Measurements from ENCODE around the gene C2orf92. TPM values are rescaled to one million over a fixed set of nuclear protein-coding genes. Genes with fewer than 3 reads are reported as not detected.
A peak's percentile ranks its signal among the peaks of the same experiment; 100 is the strongest.

Gene C2orf92
- total RNA-seq, 1 donor from 2014 or later: 16.9 TPM

DNA sequence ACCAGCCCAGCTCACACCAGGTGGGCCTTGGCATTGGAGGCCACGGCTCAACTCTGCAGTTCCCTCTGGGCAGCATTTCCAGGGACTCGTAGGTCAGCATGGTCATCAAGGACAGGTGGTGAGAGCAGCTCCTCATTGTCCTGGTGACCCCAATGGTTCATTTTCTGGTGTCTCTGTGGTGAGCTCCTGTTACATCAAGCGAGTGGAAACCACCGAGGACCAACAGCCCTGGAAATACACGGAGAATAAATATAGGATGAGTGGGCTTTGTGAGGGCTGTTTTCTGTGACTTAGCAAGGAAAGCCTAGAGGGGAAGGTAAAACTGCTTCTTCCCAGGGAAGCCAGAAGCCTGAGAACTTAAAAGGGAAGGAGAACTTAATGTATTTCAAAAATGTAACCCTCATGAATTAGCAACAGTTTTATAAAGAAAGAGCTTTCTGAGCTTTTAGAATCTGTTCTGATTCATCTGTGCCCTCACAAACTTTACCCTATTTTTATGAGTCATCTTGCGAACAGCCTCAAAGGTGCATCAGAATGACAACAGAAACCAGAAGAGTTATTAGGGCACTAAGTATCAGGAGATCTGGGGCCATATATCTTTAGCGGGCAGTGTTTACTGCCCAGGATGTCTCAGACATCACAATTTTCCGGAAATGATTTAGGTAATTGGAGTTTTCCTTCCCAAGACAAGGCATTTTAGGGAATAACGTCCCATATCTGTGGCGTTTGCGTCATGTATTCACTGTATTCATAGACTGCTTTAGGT lies 18.7 kb downstream of the C2orf92 start:
- intact Hi-C loops (cut with micrococcal nuclease): loop anchor here (1.0 kb wide), 1 partner anchor 14 kb away; no protein-coding TSS in a partner anchor
- no peaks in the 10 kb centered on the region for H3K27me3 Mint-ChIP-seq
- H3K4me3 Mint-ChIP-seq: peak overlapping the region; percentile 16
- H3K9me3 Mint-ChIP-seq: no peaks in the 10 kb centered on the region
- DNase-seq: no peak
- peak overlapping the region; percentile 68 for H3K27ac Mint-ChIP-seq
- peaks cover 16% of the 10 kb centered on the region for H3K4me1 Mint-ChIP-seq
- H3K36me3 Mint-ChIP-seq (ENCODE audit: low read depth): no peaks in the 10 kb centered on the region

DNA sequence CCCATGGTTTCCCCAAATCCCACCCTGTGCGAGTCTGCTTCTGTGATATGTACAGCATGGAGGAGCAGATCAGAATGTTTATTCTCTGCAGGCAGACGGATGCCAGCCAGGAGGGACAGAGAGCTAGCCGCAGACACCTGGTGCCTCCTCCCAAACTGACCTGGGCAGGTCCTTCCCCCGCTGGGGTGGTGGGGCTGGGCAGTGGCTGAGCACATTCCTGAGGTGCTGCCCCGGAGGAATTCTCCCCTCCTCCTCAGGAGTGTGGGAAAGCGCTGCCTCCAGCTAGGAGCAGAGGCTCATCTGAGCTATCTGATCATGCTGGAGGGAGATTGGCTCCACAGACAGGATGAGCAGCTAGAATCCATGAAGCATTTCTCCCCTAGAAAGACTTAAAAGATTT lies 21.7 kb downstream of the C2orf92 start:
- Mint-ChIP-seq H3K27me3 (no peaks in the 10 kb centered on the region), H3K4me1 (peaks cover 13% of the 10 kb centered on the region), H3K27ac (no peak overlapping the region), H3K36me3 (ENCODE audit: low read depth) (no peaks in the 10 kb centered on the region), H3K9me3 (no peaks in the 10 kb centered on the region), H3K4me3 (no peak overlapping the region)
- DNase-seq: no peak
- intact Hi-C loops (cut with micrococcal nuclease): no loop called here

DNA sequence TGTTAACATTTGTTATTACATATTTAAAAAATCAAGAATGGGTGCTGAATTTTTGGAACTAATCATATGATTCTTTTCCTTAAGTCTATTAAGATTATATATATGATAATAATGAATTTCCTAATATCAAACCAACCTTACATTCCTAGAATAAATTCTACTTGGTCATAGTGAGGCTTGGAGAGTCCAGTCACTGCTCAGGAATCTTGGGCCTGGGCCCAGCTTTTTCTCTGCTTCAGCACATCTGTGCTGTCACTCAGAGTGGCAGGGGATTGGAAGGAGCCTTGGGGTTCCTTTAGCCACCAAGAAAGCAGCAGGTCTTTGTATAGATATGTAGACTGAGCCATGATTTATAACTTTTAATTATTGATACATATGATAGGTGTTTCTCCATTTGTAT lies 24.0 kb downstream of the C2orf92 start:
- no peak overlapping the region for H3K27ac Mint-ChIP-seq
- H3K27me3 Mint-ChIP-seq: no peaks in the 10 kb centered on the region
- no peak overlapping the region for H3K4me3 Mint-ChIP-seq
- peaks cover 12% of the 10 kb centered on the region for H3K4me1 Mint-ChIP-seq
- no peak for DNase-seq
- H3K9me3 Mint-ChIP-seq: no peaks in the 10 kb centered on the region
- intact Hi-C loops (cut with micrococcal nuclease): no loop called here
- no peaks in the 10 kb centered on the region for H3K36me3 Mint-ChIP-seq (ENCODE audit: low read depth)

DNA sequence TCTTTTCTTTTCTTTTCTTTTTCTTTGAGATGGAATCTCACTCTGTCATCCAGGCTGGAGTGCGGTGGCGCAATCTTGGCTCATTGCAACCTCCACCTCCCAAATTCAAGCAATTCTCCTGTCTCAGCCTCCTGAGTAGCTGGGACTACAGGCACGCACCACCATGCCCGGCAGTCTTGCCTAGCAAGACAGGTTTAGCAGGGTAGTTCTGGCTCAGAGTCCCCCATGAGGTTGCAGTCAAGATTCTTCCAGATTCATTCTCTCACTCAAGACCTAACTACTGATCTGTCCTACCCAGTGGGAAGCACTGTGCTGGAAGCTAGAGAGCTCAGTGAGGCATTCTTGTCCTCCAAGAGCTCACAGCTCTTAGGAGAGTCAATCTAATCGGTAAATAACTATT lies 26.2 kb downstream of the C2orf92 start:
- H3K4me1 Mint-ChIP-seq: peaks cover 12% of the 10 kb centered on the region
- intact Hi-C loops (cut with micrococcal nuclease): loop anchor here (5.0 kb wide), 1 partner anchor 48 kb away; the partner anchor contains the start of gene COX5B
- peaks cover 2% of the 10 kb centered on the region for H3K27me3 Mint-ChIP-seq
- no peak overlapping the region for H3K4me3 Mint-ChIP-seq
- H3K27ac Mint-ChIP-seq: no peak overlapping the region
- no peaks in the 10 kb centered on the region for H3K36me3 Mint-ChIP-seq (ENCODE audit: low read depth)
- no peak for DNase-seq
- H3K9me3 Mint-ChIP-seq: no peaks in the 10 kb centered on the region

DNA sequence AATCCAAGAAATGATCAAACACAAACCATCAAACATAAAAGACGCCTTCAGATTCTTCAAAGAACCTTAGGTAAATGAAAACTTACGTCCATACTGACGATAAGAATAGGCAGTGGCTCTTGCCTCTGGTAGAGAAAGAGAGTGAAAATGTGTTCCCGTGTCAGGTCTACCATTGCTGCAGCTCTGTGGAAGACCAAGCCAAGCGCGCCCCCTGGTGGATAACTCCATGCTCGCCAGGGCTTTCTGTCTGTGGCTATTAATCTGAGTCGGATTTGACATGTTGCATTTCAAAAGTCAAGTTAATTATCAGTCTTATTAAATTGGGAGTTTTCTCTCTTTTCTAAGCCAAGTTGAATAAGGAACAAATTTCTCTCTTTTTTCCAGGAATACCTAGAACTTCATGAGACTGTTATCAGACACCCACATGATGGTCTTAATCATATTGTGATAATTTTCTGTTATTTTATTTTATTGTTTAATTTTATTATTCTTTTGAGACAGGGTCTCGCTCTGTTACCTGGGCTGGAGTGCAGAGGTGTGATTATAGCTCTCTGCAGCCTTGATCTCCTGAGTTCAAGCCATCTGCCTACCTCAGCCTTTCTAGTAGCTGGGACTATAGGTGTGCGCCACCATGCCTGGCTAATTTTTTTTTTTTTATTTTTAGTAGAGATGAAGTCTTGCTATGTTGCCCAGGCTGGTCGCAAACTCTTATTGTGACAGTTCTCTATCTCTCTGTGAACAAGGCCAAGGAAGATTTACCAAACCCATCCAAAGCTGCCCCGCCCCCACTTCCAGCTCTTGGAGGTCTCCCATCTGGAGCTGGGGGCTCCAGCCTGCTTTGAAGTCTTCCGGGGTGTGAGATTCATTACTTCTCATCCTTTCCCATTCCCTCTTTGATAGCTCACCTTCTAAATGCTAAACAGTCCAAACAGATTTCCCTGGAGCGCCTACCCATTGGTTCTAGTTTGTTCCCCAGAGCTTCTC lies 28.0 kb downstream of the C2orf92 start:
- H3K27ac Mint-ChIP-seq: peak overlapping the region; percentile 54
- H3K4me1 Mint-ChIP-seq: peaks cover 12% of the 10 kb centered on the region
- intact Hi-C loops (cut with micrococcal nuclease): loop anchor here (1.0 to 5.0 kb wide), 3 partner anchors 33 to 107 kb away; partner anchors contain the start of genes ACTR1B and COX5B
- no peaks in the 10 kb centered on the region for H3K36me3 Mint-ChIP-seq (ENCODE audit: low read depth)
- H3K27me3 Mint-ChIP-seq: peaks cover 2% of the 10 kb centered on the region
- H3K4me3 Mint-ChIP-seq: peak overlapping the region; percentile 38
- no peaks in the 10 kb centered on the region for H3K9me3 Mint-ChIP-seq
- peak; percentile 97 for DNase-seq

DNA sequence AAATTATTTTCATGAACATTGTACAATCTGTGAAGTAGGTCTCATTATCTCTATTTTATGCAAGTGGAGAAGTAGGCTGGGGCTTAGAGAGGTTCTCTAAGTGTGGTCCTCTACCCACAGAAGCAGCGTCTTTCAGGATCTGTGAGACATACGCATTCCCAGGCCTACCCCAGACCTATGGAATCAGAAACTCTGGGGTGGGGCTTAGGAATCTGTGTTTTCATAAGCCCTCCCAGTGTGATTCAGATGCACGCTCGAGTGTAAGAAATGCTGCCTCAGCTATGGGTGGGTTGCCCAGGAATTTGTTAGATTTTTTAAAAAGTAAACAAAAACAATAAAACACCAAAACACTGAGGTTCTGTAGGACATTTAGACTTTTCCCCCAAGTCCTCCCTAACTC lies 29.0 kb downstream of the C2orf92 start:
- no peaks in the 10 kb centered on the region for H3K36me3 Mint-ChIP-seq (ENCODE audit: low read depth)
- H3K4me3 Mint-ChIP-seq: no peak overlapping the region
- intact Hi-C loops (cut with micrococcal nuclease): loop anchor here (5.0 kb wide), 1 partner anchor 51 kb away; the partner anchor contains the start of gene COX5B
- H3K9me3 Mint-ChIP-seq: no peaks in the 10 kb centered on the region
- H3K27ac Mint-ChIP-seq: no peak overlapping the region
- DNase-seq: no peak
- peaks cover 2% of the 10 kb centered on the region for H3K27me3 Mint-ChIP-seq
- peaks cover 12% of the 10 kb centered on the region for H3K4me1 Mint-ChIP-seq

DNA sequence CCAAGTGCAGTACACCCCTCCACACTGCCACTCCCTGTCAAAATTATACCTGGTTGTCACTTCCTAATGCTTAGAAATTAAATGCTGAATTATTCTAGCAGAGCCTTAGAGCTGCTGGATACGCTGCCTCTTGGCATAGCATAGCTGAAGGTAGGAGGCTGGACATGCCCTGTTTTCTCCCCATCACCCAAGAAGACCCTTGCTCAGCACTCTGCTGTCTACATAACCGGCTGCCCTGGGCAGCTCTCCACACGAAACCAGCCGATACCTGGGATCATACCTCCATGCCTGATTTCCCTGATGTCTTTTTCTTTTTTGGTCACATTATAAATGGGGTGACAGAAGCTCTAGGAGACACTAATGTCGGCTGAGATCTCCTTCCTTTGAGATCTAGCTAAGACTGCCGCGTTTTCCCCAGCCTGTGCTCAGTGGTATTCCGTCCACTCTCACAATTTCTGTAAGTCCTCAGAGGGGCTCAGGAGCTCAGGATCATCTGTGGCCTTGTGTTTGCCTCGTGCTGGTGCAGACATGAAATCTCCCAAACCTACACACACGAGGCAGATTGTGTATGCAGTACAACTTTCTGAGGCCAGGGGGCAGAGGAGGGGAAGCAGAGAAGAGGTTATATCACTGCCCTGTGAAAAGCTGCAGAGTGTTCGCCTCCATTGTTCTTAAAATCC lies 30.4 kb downstream of the C2orf92 start:
- no peaks in the 10 kb centered on the region for H3K36me3 Mint-ChIP-seq (ENCODE audit: low read depth)
- no peak overlapping the region for H3K27ac Mint-ChIP-seq
- no peak overlapping the region for H3K4me3 Mint-ChIP-seq
- H3K27me3 Mint-ChIP-seq: peaks cover 4% of the 10 kb centered on the region
- DNase-seq: peak; percentile 92
- peaks cover 12% of the 10 kb centered on the region for H3K4me1 Mint-ChIP-seq
- H3K9me3 Mint-ChIP-seq: no peaks in the 10 kb centered on the region
- intact Hi-C loops (cut with micrococcal nuclease): loop anchor here (1.0 to 5.0 kb wide), 2 partner anchors 48 to 53 kb away; partner anchors contain the start of gene COX5B

DNA sequence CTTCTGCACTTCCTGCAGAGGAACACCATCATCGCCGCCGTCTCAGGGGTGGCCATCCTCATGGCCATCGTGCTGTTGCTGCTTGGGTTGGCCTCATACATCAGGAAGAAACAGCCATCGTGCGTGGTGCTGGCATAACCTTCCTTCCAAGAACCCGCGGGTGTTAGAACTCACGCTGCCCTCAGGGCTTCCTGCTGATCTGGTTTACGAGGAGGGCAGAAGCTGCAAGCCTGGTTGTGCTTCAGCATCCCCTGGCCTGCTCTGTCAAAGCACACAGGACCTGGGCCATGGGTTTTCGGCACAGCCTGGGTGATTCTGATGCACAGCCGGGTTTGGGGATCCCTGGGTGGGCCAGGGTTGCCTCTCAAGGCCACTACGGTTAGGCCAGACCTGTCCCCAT lies 31.7 kb downstream of the C2orf92 start:
- Mint-ChIP-seq H3K27ac (no peak overlapping the region), H3K9me3 (no peaks in the 10 kb centered on the region), H3K4me1 (peaks cover 12% of the 10 kb centered on the region), H3K36me3 (ENCODE audit: low read depth) (no peaks in the 10 kb centered on the region), H3K4me3 (no peak overlapping the region), H3K27me3 (peaks cover 4% of the 10 kb centered on the region)
- intact Hi-C loops (cut with micrococcal nuclease): no loop called here
- no peak for DNase-seq

DNA sequence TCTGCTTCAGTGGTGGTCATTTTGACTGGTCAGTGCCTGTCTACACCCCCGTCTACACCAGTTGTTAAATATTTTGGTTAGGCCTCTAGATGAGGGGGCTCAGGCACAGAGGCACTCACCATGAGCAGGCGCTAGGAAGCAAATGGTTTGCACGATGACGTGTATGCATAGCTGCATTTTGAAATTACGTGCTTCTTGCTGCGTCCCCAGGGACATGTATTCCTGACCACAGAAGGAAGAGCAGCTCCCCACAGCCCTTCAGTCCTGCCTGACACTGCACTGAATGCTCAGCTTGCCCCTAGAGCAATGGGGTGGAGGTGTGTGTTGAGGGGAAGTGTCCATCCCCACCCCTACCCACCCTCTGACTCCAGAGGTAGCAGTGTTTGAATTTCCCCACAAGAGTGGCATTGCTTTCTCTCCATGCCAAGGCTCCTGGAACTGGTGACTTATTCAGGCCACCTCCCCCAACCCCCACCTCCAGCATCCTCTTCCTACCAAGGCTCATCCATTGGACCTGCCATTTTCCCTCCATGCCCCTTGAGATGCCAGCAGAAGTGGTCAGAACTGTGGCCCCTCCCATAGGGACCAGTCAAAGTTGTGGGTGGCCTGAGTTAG lies 32.4 kb downstream of the C2orf92 start:
- no peak for DNase-seq
- Mint-ChIP-seq H3K4me3 (no peak overlapping the region), H3K9me3 (no peaks in the 10 kb centered on the region), H3K36me3 (ENCODE audit: low read depth) (no peaks in the 10 kb centered on the region), H3K27ac (no peak overlapping the region), H3K4me1 (peaks cover 7% of the 10 kb centered on the region), H3K27me3 (peaks cover 4% of the 10 kb centered on the region)
- intact Hi-C loops (cut with micrococcal nuclease): no loop called here

DNA sequence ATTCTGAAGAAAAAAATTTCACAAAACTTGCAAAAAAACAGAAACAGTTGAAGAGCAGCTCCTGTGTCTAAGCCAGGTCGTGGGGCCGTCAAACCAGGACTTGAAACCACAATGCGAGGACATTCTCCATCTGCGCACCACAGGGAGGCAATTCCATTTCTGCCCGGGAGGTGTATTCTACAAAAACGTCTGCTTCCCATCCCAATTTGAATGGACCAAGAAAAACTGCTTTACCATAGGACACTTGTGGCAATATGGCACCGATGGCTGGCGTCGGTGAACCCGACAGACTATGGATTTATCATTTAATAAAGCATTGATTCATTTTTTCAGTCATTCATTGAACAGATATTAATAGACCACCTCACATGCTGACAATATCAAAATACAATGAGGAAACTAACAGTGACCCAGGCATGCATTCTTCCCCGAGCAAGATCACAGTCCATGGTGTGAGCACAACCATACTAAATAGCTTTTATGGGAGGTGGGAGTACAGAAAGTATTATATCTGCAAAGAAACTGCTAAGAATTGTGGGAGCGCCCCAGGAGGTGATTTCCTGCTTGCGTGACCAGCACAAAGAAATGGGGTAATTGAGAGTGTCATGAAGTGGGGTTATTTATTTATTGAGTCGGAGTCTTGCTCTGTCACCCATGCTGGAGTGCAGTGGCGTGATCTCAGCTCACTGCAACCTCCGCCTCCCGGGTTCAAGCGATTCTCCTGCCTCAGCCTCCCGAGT lies 33.4 kb downstream of the C2orf92 start:
- intact Hi-C loops (cut with micrococcal nuclease): no loop called here
- no peak overlapping the region for H3K27ac Mint-ChIP-seq
- H3K4me3 Mint-ChIP-seq: no peak overlapping the region
- H3K4me1 Mint-ChIP-seq: peaks cover 4% of the 10 kb centered on the region
- H3K9me3 Mint-ChIP-seq: no peaks in the 10 kb centered on the region
- DNase-seq: no peak
- H3K27me3 Mint-ChIP-seq: peaks cover 4% of the 10 kb centered on the region
- no peaks in the 10 kb centered on the region for H3K36me3 Mint-ChIP-seq (ENCODE audit: low read depth)

DNA sequence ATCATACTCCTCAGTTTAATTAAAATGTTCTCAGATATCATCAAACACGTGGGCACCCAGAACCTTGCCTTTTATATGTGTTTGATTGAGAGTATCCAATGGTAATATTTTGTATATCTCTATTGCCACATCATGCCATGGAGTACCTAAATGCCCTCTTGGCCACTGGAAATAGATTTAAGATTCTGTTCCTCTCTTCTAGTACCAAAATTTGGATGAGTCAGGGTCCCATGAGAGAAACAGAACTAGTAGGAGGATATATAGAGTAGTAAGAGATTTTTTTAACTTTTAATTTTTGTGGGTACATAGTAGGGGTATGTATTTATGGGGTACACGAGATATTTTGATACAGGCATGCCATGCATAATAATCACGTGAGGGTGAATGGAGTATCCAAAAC lies 34.2 kb downstream of the C2orf92 start:
- intact Hi-C loops (cut with micrococcal nuclease): no loop called here
- no peaks in the 10 kb centered on the region for H3K9me3 Mint-ChIP-seq
- no peak overlapping the region for H3K27ac Mint-ChIP-seq
- H3K27me3 Mint-ChIP-seq: peaks cover 4% of the 10 kb centered on the region
- no peaks in the 10 kb centered on the region for H3K36me3 Mint-ChIP-seq (ENCODE audit: low read depth)
- peaks cover 4% of the 10 kb centered on the region for H3K4me1 Mint-ChIP-seq
- H3K4me3 Mint-ChIP-seq: no peak overlapping the region
- DNase-seq: no peak

DNA sequence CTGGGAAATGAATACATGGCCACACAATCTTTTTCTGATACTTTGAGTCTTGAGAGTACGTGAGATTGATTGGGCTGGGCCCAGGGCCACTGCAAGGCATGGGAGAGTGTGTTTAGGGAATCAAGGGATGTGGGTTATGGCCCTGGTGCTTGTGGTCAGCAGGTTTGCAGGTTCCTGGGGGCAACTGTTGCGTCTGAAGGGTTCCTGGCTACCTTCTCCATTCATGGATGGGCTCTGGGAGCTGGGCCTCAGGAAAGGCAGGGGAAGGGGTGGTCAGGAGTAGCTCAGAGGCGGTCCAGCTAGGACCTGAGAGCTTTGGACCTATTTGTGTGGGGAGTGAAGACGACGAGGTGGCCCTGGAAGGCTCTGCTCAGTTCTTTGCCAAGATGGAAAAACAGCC lies 35.5 kb downstream of the C2orf92 start:
- peaks cover 7% of the 10 kb centered on the region for H3K4me1 Mint-ChIP-seq
- DNase-seq: no peak
- H3K27me3 Mint-ChIP-seq: peaks cover 2% of the 10 kb centered on the region
- H3K27ac Mint-ChIP-seq: no peak overlapping the region
- peaks cover under 1% of the 10 kb centered on the region for H3K36me3 Mint-ChIP-seq (ENCODE audit: low read depth)
- no peak overlapping the region for H3K4me3 Mint-ChIP-seq
- H3K9me3 Mint-ChIP-seq: no peaks in the 10 kb centered on the region
- intact Hi-C loops (cut with micrococcal nuclease): no loop called here

DNA sequence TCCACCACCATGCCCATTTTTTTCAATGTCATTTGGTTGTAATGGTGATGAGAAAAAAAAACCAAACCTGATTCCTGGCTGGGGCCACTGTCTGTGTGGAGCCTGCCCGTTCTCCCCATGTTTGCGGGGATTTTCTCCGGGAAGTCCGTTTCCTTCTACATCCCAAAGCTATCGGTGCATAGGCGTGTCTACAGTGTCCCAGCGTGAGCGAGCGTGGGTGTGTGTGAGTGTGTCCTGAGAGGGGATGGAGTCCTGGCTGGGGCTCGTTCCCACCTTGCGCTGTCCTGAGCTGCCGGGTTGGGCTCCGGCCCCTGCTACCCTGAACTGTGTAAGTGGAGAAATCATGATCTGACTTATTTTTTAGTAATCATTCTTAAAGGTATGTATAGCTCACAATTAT lies 36.6 kb downstream of the C2orf92 start:
- H3K4me3 Mint-ChIP-seq: no peak overlapping the region
- DNase-seq: no peak
- intact Hi-C loops (cut with micrococcal nuclease): no loop called here
- H3K27me3 Mint-ChIP-seq: peaks cover 2% of the 10 kb centered on the region
- no peaks in the 10 kb centered on the region for H3K9me3 Mint-ChIP-seq
- H3K36me3 Mint-ChIP-seq (ENCODE audit: low read depth): peaks cover 2% of the 10 kb centered on the region
- H3K27ac Mint-ChIP-seq: no peak overlapping the region
- peaks cover 11% of the 10 kb centered on the region for H3K4me1 Mint-ChIP-seq

All from activated CD4-positive, alpha-beta T cell treated with anti-CD3 and anti-CD28 coated beads, Interleukin-2, amount 10 ng/mL, durations not matched to agents 24 days and 14 days (primary cell).